Raji (cell line): Measurements from ENCODE around the gene ISYNA1.

Source experiments
- POLR2A ChIP-seq: IDR thresholded peaks from 2 replicates; pipeline ENCODE4 v1.6.1; 2011; ENCODE audit warnings: low read depth, low read length, control low read depth; ENCODE audit not compliant: insufficient read depth

Gene ISYNA1

GRCh38 chr19:18456279-18456678, 18.3 kb upstream of the ISYNA1 start:
- no peak for TF ChIP-seq POLR2A

- TF ChIP-seq POLR2A, result no peak
Measured at GRCh38 chr19:18453269-18454024, 15.5 kb upstream of the ISYNA1 start.

- no peak for TF ChIP-seq POLR2A
Measured at GRCh38 chr19:18452386-18452785, 14.5 kb upstream of the ISYNA1 start.

- no peak for TF ChIP-seq POLR2A
Measured at GRCh38 chr19:18450931-18451836, 13.3 kb upstream of the ISYNA1 start.

GRCh38 chr19:18450021-18450930, 12.3 kb upstream of the ISYNA1 start:
- no peak for TF ChIP-seq POLR2A

- no peak for TF ChIP-seq POLR2A
Measured at GRCh38 chr19:18449552-18449951, 11.6 kb upstream of the ISYNA1 start.

- TF ChIP-seq POLR2A, result no peak
Measured at GRCh38 chr19:18446811-18447359, 9.0 kb upstream of the ISYNA1 start.

GRCh38 chr19:18446145-18446810, 8.3 kb upstream of the ISYNA1 start:
- no peak for TF ChIP-seq POLR2A

- TF ChIP-seq POLR2A, result no peak
Measured at GRCh38 chr19:18445262-18445948, 7.5 kb upstream of the ISYNA1 start.

GRCh38 chr19:18444513-18444912, 6.6 kb upstream of the ISYNA1 start:
- TF ChIP-seq POLR2A, result no peak

- TF ChIP-seq POLR2A, result no peak
Measured at GRCh38 chr19:18443831-18444230, 5.9 kb upstream of the ISYNA1 start.

GRCh38 chr19:18443406-18443805, 5.5 kb upstream of the ISYNA1 start:
- no peak for TF ChIP-seq POLR2A

- TF ChIP-seq POLR2A, result no peak
Measured at GRCh38 chr19:18442941-18443340, 5.0 kb upstream of the ISYNA1 start.
